ENCODE results near the gene BRAT1.
"Not testable (repeated sequence)": the region's sequence is repeated elsewhere in the genome, so short reads cannot be mapped to it uniquely, and the experiment has no call there.

The BRAT1 gene

GRCh38 chr7:2583798-2584580 is 28.7 kb upstream of the BRAT1 start:
- DNase-seq = no peak

DNA sequence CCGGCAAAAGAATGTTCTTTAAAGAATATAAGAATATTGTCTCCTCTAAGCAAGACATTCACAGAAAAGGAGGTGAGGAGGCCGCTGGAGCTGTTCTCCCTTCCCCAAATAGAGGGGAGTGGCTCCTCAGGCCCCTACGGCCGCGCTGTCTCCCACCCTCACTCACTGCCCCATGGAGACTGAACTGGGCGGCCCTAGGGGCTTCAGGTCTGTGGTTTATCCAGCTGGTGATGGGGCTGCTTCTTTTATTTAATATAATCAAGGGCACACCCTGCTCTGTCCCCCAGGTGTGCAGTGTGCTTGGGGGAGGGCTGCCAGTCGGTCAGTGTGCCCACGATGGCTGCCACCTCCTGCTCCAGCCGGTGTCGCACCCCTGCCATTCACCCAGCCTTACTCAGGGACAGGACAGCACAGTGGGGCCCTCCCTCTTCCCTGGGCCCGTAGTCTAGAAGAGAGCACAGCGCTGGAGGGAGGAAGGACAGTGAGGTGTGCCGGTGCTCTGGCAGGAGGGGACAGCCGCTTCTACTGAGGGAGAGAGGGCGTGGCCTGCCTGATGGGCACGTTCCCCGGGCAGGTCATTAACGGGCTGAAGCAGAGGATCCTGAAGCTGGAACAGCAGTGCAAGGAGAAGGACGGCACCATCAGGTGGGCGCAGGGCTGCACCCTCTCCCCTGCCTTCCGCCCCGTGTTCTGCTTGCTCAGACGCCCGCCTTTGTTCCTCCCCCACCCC is 26.8 kb upstream of the BRAT1 start:
- no peak for DNase-seq

- DNase-seq = no peak
Observed at GRCh38 chr7:2580636-2581035, 25.3 kb upstream of the BRAT1 start.

DNA sequence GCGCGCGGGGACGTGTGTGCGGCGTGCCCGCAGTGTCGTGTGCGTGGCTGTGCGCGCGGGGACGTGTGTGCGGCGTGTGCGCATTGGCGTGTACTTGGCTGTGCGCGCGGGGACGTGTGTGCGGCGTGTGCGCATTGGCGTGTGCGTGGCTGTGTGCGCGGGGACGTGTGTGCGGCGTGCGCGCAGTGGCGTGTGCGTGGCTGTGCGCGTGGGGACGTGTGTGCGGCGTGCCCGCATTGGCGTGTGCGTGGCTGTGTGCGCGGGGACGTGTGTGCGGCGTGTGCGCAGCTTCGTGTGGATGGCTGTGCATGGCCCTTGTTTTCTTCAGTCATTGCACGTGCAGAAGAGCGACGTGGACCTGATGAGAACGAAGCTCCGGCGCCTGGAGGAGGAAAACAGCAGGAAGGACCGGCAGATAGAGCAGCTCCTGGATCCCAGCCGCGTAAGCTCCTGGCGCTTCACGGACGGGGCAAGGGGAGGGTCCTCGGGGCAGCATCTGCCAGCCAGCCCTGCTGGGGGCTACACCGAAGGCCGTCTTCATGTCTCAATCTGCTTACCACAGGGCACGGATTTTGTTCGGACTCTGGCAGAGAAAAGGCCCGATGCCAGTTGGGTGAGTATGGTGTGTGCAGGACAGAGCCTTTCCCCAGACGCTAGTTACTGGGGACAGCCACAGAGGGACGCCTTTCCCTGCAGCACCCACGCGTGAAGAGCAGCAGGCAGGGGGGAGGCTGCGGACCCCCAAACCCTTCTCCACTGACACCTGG is 22.8 kb upstream of the BRAT1 start:
- DNase-seq = no peak

DNA sequence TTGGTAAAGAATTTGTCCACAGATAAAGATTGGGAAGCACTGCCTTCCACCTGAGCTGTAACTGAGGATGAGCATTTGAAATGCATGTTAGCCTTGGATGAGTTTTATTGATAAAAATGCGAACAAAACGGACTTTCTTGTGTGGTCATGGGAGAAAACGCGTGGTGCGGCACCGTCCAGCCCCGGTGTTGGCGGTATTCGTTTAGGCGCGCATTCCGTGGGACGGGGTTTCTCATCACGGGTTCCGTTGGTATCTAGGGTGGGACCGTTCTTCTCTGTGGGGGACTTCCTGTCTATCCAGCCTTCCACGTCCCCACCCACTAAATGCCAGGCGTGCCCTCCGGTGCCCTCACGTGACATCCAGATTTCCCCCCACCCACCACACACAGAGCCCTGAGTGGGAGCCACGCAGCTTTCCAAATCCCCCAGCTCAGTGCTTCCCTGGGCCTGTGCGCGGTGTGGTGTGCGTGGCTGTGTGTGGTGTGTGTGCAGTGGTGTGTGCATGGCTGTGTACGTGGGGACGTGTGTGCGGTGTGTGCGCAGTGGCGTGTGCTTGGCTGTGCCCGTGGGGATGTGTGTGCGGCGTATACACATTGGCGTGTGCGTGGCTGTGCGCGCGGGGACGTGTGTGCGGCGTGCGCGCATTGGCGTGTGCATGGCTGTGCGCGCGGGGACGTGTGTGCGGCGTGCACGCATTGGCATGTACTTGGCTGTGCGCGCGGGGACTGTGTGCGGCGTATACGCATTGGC is 21.6 kb upstream of the BRAT1 start:
- DNase-seq = no peak

- no peak for DNase-seq
Observed at GRCh38 chr7:2575733-2576340, 20.5 kb upstream of the BRAT1 start.

GRCh38 chr7:2575046-2575732 is 19.9 kb upstream of the BRAT1 start:
- DNase-seq = no peak

- no peak for DNase-seq
Observed at GRCh38 chr7:2573761-2574160, 18.4 kb upstream of the BRAT1 start.

- no peak for DNase-seq
Observed at GRCh38 chr7:2572101-2572842, 16.9 kb upstream of the BRAT1 start.

- no peak for DNase-seq
Observed at GRCh38 chr7:2571409-2571808, 16.1 kb upstream of the BRAT1 start.

- no peak for DNase-seq
Observed at GRCh38 chr7:2570021-2570420, 14.7 kb upstream of the BRAT1 start.

- no peak for DNase-seq
Observed at GRCh38 chr7:2569421-2569820, 14.1 kb upstream of the BRAT1 start.

DNA sequence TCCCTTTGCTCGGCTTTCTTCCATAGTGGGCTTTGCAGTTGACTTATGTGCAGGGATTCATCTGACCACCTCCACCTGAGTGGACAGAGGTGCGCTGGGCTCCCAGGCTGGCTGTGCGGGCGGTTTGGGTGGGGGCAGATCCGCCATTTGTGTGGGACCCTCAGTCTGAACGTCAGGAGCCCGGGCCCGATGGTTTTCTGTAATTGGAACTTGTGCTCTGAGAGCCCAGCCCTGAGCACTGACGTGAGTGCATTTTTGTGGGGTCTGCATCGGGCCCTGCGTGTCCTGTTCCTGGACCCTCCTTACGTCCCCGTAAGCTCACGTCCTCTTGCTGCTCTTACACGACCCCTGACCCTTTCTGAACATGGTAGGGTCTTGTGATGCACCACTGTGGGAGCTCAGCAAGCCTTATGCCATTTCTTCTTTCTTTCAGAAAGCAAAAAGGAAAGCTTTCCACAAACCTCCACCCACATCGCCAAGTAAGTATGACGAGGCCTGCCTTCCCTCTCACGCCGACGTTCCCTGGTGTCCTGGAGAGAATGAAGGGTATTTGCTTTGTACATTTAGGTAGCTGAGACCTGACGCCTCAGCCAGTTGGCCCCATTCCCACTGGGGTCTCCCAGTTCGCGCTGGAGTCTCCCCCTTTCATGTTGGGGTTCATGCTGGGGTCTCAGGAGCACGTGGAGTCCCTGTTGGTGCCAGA is 13.3 kb upstream of the BRAT1 start:
- no peak for DNase-seq

DNA sequence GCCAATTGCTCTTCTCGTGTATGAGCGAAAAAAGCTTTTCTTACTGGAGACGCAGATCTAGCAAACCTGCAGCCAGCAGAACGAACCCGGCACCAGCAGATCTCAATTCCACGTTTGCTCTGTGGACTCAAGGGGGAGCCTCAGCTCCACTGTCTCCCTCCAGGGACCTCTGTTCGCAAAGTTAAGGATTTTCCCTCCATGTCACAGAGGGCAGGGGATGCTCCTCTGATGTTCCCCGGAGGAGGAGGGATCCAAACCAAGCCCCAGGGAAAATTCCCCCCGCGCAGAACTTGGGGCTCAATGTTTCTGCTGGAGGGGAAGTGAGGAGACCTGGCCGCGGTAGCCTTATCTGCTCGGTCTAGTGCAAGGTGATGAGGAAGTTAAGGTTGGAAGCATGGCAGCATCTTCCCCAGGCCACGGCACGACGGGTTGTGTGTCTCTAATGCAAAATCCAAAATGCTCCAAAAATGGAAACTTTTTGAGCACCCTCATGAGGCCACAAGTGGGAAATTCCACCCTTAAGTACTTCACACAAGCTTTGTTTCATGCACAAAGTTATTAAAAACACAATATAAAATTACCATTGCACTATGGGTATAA is 12.5 kb upstream of the BRAT1 start:
- DNase-seq = no peak

DNA sequence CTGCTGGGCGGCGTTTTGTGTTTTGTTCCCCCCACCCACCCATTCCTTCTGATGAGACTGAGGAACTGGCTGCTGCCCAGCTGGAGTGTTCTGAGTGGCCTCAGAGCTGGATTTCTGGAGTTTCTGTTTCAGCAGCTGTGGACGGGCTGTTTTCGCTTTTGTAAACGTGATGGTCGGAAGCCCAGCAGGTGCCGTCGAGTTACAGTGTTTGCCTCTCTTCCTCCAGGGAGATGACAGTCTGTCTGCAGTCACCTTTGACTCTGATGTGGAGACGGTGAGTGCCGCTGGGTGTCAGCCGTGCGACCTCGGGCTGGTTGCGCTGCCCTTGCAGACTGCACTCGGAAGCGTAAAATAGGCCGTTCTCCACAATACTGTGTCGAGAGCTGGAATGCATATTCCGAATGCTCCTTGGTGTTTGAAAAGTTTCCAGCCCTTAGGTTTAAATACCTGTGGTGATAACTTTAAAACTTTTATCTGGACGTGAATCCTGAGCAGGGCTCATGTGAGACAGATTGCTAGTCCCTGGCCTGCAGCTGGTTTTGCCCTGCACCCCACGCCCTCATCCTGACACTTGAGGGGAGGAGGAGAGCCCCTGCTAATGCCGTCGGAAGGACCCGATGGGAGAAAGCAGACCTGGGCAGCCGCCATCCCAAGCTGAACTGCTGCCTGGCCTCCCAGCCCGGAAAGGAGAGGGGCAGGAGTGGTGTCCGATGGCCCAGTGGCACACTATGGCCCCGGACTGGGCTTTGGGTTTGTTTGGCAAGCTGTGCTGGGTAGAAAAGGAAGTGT is 11.8 kb upstream of the BRAT1 start:
- DNase-seq = no peak

GRCh38 chr7:2566348-2566889 is 11.1 kb upstream of the BRAT1 start:
- DNase-seq = no peak

- no peak for DNase-seq
Observed at GRCh38 chr7:2564970-2565540, 9.7 kb upstream of the BRAT1 start.

DNA sequence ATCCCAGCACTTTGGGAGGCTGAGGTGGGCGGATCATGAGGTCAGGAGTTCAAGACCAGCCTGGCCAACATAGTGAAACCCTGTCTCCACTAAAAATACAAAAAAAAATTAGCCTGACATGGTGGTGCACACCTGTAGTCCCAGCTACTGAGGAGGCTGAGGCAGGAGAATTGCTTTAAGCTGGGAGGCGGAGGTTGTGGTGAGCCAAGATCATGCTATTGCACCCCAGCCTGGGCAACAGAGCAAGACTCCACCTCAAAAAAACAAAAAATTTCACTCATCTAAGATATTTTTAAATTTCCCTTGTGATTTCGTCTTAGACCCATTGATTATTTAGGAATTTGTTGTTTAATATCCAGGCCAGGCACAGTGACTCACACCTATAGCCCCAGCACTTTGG is 8.6 kb upstream of the BRAT1 start:
- not testable (repeated sequence) for DNase-seq
